GM19025 (cell line): Measurements from ENCODE around the gene HOXB2.

ENCODE experiments used
- ATAC-seq: cut with Tn5 transposase; IDR thresholded peaks from one replicate; pipeline ENCODE4 v1.9.1; 2021; ENCODE audit warnings: mild to moderate bottlenecking, low read depth, moderate library complexity; ENCODE audit not compliant: unreplicated experiment

HOXB2 gene

DNA sequence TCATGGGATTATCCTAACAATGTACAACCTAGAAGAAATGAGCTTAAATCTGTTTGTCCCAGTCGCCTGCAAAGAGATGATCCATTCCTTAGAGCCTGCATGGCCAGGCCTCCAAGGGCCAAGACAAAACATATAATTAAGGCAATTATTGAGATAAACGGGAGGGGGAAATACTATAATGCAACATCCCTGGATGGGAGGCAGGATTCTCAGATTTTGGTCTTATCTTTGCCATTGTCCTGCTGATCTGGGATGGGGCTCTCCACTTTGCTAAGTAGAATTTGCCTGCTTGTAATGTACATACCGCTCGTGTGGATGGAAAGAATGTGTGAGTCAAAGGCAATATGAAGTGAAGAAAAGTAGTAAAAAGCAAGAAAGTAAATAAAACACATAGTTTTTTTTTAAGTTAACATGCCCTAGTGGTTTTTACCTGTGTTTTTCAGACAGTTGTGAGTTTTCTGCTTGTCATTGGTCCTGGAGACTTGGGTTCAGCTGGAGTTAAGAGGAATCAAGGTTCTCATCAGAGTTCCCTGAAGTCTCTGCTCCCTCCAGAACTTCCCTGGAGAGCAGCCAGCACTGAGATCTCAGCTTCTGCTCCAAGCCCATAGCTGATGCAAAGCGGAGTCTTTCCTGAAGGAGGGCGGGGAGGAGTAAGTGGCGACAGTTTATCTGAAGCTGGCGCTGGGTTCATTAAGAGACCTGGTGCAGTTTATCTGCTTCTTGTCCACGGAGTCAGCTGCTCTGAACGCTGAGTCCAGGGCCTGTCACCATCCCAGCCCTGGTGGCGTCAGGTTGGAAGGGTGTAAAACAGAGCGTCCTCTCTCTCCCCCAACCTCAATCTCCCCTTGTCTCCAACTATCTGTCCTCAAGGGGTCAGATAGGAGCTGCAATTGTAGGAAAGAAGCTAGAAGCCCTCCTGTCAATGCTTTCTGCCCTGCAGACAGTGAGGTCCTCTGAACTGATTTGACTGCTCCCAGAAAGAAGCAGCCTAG is 44.2 kb downstream of the HOXB2 start:
- no peak for ATAC-seq

DNA sequence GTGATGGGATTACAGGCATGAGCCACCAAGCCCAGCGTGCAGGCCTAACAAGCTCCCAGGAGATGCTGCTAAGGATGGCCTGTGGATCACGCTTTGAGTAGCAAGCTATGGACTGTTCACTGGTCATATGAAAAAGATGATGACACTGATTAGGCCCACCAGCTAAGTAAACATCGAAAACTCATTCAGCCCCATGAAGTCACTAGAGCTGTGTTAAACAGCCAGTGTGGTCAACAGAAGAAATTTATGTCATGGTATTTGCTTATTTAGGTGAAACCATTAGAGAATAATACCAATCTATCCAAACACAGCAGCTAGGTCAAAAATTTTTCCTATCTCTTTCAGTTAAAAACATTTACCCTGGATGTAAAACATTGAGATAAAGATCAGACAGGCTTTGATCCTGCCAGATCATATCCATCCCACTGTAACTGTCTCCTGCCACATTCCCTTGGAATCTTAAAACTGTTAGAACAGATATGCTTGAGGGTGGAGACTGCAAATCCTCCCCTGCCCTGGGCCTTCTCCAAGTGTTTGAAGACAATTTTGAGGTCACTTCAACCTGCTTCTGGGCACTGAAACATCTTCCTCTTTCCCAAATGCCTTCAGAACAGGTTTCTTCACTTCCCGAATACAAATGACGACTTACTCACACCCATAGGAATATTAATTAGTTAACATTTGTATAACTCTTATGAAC is 45.0 kb downstream of the HOXB2 start:
- no peak for ATAC-seq

GRCh38 chr17:48499248-48499647 is 45.7 kb downstream of the HOXB2 start:
- no peak for ATAC-seq

GRCh38 chr17:48498164-48498850 is 46.6 kb downstream of the HOXB2 start:
- ATAC-seq, result no peak

DNA sequence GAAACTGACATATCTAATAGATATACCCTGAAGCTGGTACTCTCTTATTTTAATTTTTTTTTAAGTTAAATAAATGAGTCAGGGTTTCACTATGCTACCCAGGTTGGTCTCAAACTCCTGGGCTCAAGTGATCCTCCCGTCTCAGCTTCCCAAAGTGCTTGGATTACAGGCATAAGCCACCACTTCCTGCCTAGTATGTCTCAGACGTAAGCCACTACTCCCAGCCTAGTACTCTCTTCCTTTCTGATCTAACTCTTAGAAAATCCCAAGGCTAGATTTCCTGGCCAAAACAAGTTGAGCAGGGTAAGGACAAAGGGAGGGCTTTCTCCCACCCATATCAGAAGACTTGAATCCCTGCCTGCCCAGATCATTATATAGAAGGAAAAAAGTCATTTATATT is 47.8 kb downstream of the HOXB2 start:
- no peak for ATAC-seq

- ATAC-seq, result no peak
Measured at GRCh38 chr17:48494335-48494734, 50.6 kb downstream of the HOXB2 start.
